Measurements from ENCODE around the gene WNT3A. TPM values are rescaled to one million over a fixed set of nuclear protein-coding genes. Genes with fewer than 3 reads are reported as not detected.

WNT3A gene
- total RNA-seq, 1 donor from 2014 or later, result not detected

GRCh38 chr1:227996187-227996950 is 10.4 kb upstream of the WNT3A start:
- Histone ChIP-seq H3K4me1 (no peaks in the 10 kb centered on the region), H3K27me3 (no peaks in the 10 kb centered on the region), H3K36me3 (no peaks in the 10 kb centered on the region), H3K4me3 (no peak overlapping the region), H3K27ac (no peak overlapping the region), H3K9me3 (peaks cover 6% of the 10 kb centered on the region)
- DNase-seq (ENCODE audit: extremely low spot score in 2 of 2), result no peak
- intact Hi-C loops (cut with DNase I), result no loop called here
- TF ChIP-seq CTCF (IDR thresholded peaks at IDR 0.05), result no peak
- TF ChIP-seq POLR2AphosphoS5 (IDR thresholded peaks at IDR 0.05; ENCODE audit: insufficient read depth in 1 of 2, low read depth in 1 of 2), result no peak
- no peak for TF ChIP-seq POLR2A (IDR thresholded peaks at IDR 0.05)

- DNase-seq (ENCODE audit: extremely low spot score in 2 of 2), result peak in 1 of 2 donors; percentile 84
- no peaks in the 10 kb centered on the region for H3K27me3 ChIP-seq
- intact Hi-C loops (cut with DNase I), result no loop called here
- TF ChIP-seq CTCF (IDR thresholded peaks at IDR 0.05) (no peak), POLR2A (IDR thresholded peaks at IDR 0.05) (no peak), POLR2AphosphoS5 (IDR thresholded peaks at IDR 0.05; ENCODE audit: insufficient read depth in 1 of 2, low read depth in 1 of 2) (no peak)
- H3K4me3 ChIP-seq, result no peak overlapping the region
- H3K36me3 ChIP-seq, result no peaks in the 10 kb centered on the region
- peaks cover 6% of the 10 kb centered on the region for H3K9me3 ChIP-seq
- no peaks in the 10 kb centered on the region for H3K4me1 ChIP-seq
- no peak overlapping the region for H3K27ac ChIP-seq
Measured at GRCh38 chr1:227998374-227999055, 8.3 kb upstream of the WNT3A start.

GRCh38 chr1:227999056-227999930 is 7.5 kb upstream of the WNT3A start:
- Histone ChIP-seq H3K27me3 (no peaks in the 10 kb centered on the region), H3K36me3 (no peaks in the 10 kb centered on the region), H3K27ac (no peak overlapping the region), H3K4me1 (no peaks in the 10 kb centered on the region), H3K9me3 (peaks cover 6% of the 10 kb centered on the region), H3K4me3 (no peak overlapping the region)
- intact Hi-C loops (cut with DNase I), result no loop called here
- TF ChIP-seq CTCF (IDR thresholded peaks at IDR 0.05), result peak; percentile 15 to 38 (median 35)
- TF ChIP-seq POLR2AphosphoS5 (IDR thresholded peaks at IDR 0.05; ENCODE audit: insufficient read depth in 1 of 2, low read depth in 1 of 2), result no peak
- peak in 1 of 2 donors; percentile 72 for DNase-seq (ENCODE audit: extremely low spot score in 2 of 2)

GRCh38 chr1:228000416-228000815 is 6.4 kb upstream of the WNT3A start:
- Histone ChIP-seq H3K4me1 (no peaks in the 10 kb centered on the region), H3K4me3 (no peak overlapping the region), H3K36me3 (no peaks in the 10 kb centered on the region), H3K27me3 (no peaks in the 10 kb centered on the region), H3K27ac (no peak overlapping the region), H3K9me3 (peaks cover 6% of the 10 kb centered on the region)
- DNase-seq (ENCODE audit: extremely low spot score in 2 of 2), result peak in 1 of 2 donors; percentile 81
- intact Hi-C loops (cut with DNase I), result no loop called here
- no peak for TF ChIP-seq CTCF (IDR thresholded peaks at IDR 0.05)

Measured in vagina (tissue), 2 donors.